Upper lobe of left lung (tissue), 6 donors: ENCODE data around the gene TEFM. TPM values are rescaled to one million over a fixed set of nuclear protein-coding genes. Genes with fewer than 3 reads are reported as not detected.

Experiments
- ATAC-seq, 2 donors: fragments of 200-7000 bp; cut with Tn5 transposase; one replicate each; pipeline ENCODE4 v1.9.1; 2022; ENCODE audit warnings: mild to moderate bottlenecking in 2 of 2, moderate library complexity in 2 of 2; ENCODE audit not compliant: low FRiP score in 2 of 2
- DNase-seq, 2 donors: peaks; one replicate each; pipeline ENCODE4 v3.0.0-alpha.2; 2019 to 2020
- H3K27ac ChIP-seq, 4 donors: fragments of 200-600 bp; sonication (generic); one replicate each; pipeline ENCODE4 v1.5.1; 2016 to 2019
- H3K27me3 ChIP-seq, 4 donors: fragments of 200-600 bp; sonication (generic); one replicate each; pipeline ENCODE4 v1.5.1; 2017 to 2019
- H3K36me3 ChIP-seq, 4 donors: fragments of 200-600 bp; sonication (generic); one replicate each; pipeline ENCODE4 v1.5.1; 2016 to 2019
- H3K4me1 ChIP-seq, 4 donors: fragments of 200-600 bp; sonication (generic); one replicate each; pipeline ENCODE4 v1.5.1; 2018 to 2019
- H3K4me3 ChIP-seq, 4 donors: fragments of 200-600 bp; sonication (generic); one replicate each; pipeline ENCODE4 v1.5.1; 2017 to 2019; ENCODE audit warnings: mild to moderate bottlenecking in 2 of 4, moderate library complexity in 1 of 4
- H3K9me3 ChIP-seq, 4 donors: fragments of 200-600 bp; sonication (generic); one replicate each; pipeline ENCODE4 v1.5.1; 2018 to 2019
- CTCF ChIP-seq, 6 experiments: fragments of 450-650 bp in 4 of 6; fragments of 200-600 bp in 2 of 6; sonication (generic) in 2 of 6; IDR thresholded peaks; one replicate each; pipeline ENCODE4 v1.5.1; 2016 to 2019; ENCODE audit warnings: antibody characterized with exemption in 6 of 6
- EP300 ChIP-seq, 4 donors: sonication (generic); formaldehyde crosslinking; IDR thresholded peaks; one replicate each; pipeline ENCODE4 v1.5.1; 2017; ENCODE audit warnings: antibody characterized with exemption in 4 of 4, control low read depth in 2 of 4
- POLR2A ChIP-seq, 4 donors: fragments of 450-650 bp; IDR thresholded peaks; one replicate each; pipeline ENCODE4 v1.5.1; 2016 to 2017; ENCODE audit warnings: antibody characterized with exemption in 4 of 4, mild to moderate bottlenecking in 2 of 4
- POLR2AphosphoS5 ChIP-seq, 2 donors: sonication (generic); formaldehyde crosslinking; IDR thresholded peaks; one replicate each; pipeline ENCODE4 v1.5.1; 2017; ENCODE audit warnings: antibody characterized with exemption in 2 of 2
- WGBS, 2 donors: methylation state at CpG; one replicate each; pipeline ENCODE4 v1.1.5; 2017 to 2018; 5-methylcytosine and 5-hydroxymethylcytosine counted together
- total RNA-seq, 6 donors: library from RNA; depleted of rRNA in 4 of 6; stranded (reverse); fragments of >200 nt in 4 of 6; gene quantifications; one replicate each; pipeline versions ENCODE4 v1.1.0 to v1.2.1, GENCODE V29; 2016 to 2021
- donor health status: DM: no; HTN: no; CAD: no; lungs with moderate emphysema.
- donor health status: DM: no; HTN: yes; CAD: no; lungs with severe emphysema.

TEFM gene
- total RNA-seq, 6 donors from 2014 or later = 3.4 to 77.5 (median 9.2) TPM

- no peaks in the 10 kb centered on the region for H3K4me1 ChIP-seq
- no peak for ATAC-seq
- no peaks in the 10 kb centered on the region for H3K27me3 ChIP-seq
- peaks cover 12 to 51% (median 22%) of the 10 kb centered on the region in 4 donors for H3K36me3 ChIP-seq
- H3K4me3 ChIP-seq = no peak overlapping the region
- H3K9me3 ChIP-seq = no peaks in the 10 kb centered on the region
- TF ChIP-seq CTCF (IDR thresholded peaks at IDR 0.05) = no peak
- TF ChIP-seq EP300 (IDR thresholded peaks at IDR 0.05) = no peak
- TF ChIP-seq POLR2AphosphoS5 (IDR thresholded peaks at IDR 0.05) = no peak
- TF ChIP-seq POLR2A (IDR thresholded peaks at IDR 0.05) = no peak
- 92 to 95% methylated on average over 5 of the region's 5 CpGs for whole genome bisulfite sequencing, 2 donors
- H3K27ac ChIP-seq = no peak overlapping the region
- no peak for DNase-seq
Measured at GRCh38 chr17:30897311-30897710, 8.7 kb downstream of the TEFM start.

- no peaks in the 10 kb centered on the region for H3K9me3 ChIP-seq
- H3K4me3 ChIP-seq = no peak overlapping the region
- TF ChIP-seq EP300 (IDR thresholded peaks at IDR 0.05) = no peak
- TF ChIP-seq POLR2A (IDR thresholded peaks at IDR 0.05) = no peak
- no peak for TF ChIP-seq POLR2AphosphoS5 (IDR thresholded peaks at IDR 0.05)
- TF ChIP-seq CTCF (IDR thresholded peaks at IDR 0.05) = no peak
- no peaks in the 10 kb centered on the region for H3K4me1 ChIP-seq
- H3K36me3 ChIP-seq = peaks cover 6 to 35% (median 12%) of the 10 kb centered on the region in 4 donors
- ATAC-seq (no peak), DNase-seq (no peak)
- WGBS, 2 donors = 93 to 95% methylated on average over 3 of the region's 3 CpGs
- no peaks in the 10 kb centered on the region for H3K27me3 ChIP-seq
- H3K27ac ChIP-seq = no peak overlapping the region
Measured at GRCh38 chr17:30894236-30894635, 11.8 kb downstream of the TEFM start.

GRCh38 chr17:30886187-30886586 lies 19.9 kb downstream of the TEFM start:
- Histone ChIP-seq H3K9me3 (no peaks in the 10 kb centered on the region), H3K36me3 (peaks cover 0 to 6% (median 2%) of the 10 kb centered on the region in 4 donors), H3K27me3 (no peaks in the 10 kb centered on the region), H3K4me3 (no peak overlapping the region), H3K4me1 (no peaks in the 10 kb centered on the region), H3K27ac (no peak overlapping the region)
- TF ChIP-seq CTCF (IDR thresholded peaks at IDR 0.05) (no peak), POLR2AphosphoS5 (IDR thresholded peaks at IDR 0.05) (no peak), POLR2A (IDR thresholded peaks at IDR 0.05) (no peak)
- ATAC-seq = no peak
- 95 to 97% methylated on average over 5 of the region's 5 CpGs for WGBS, 2 donors
- no peak for DNase-seq

GRCh38 chr17:30869005-30869404 lies 37.0 kb downstream of the TEFM start:
- TF ChIP-seq CTCF (IDR thresholded peaks at IDR 0.05) (no peak), EP300 (IDR thresholded peaks at IDR 0.05) (no peak), POLR2A (IDR thresholded peaks at IDR 0.05) (no peak), POLR2AphosphoS5 (IDR thresholded peaks at IDR 0.05) (no peak)
- Histone ChIP-seq H3K4me3 (no peak overlapping the region), H3K4me1 (no peaks in the 10 kb centered on the region), H3K27me3 (no peaks in the 10 kb centered on the region), H3K9me3 (no peaks in the 10 kb centered on the region), H3K27ac (no peak overlapping the region), H3K36me3 (peaks cover 0 to 3% (median 0%) of the 10 kb centered on the region in 4 donors)
- no peak for ATAC-seq
- no peak for DNase-seq
- 96 to 97% methylated on average over 6 of the region's 6 CpGs for WGBS, 2 donors

GRCh38 chr17:30864636-30865035 lies 41.4 kb downstream of the TEFM start:
- ATAC-seq (no peak), DNase-seq (no peak)
- TF ChIP-seq EP300 (IDR thresholded peaks at IDR 0.05) (no peak), CTCF (IDR thresholded peaks at IDR 0.05) (no peak), POLR2A (IDR thresholded peaks at IDR 0.05) (no peak), POLR2AphosphoS5 (IDR thresholded peaks at IDR 0.05) (no peak)
- Histone ChIP-seq H3K27ac (no peak overlapping the region), H3K27me3 (no peaks in the 10 kb centered on the region), H3K4me3 (no peak overlapping the region), H3K36me3 (no peaks in the 10 kb centered on the region), H3K4me1 (no peaks in the 10 kb centered on the region), H3K9me3 (no peaks in the 10 kb centered on the region)
- WGBS, 2 donors = 100% methylated on average over 1 of the region's 1 CpG
